ELR (cell line): ENCODE data around the gene MARCHF11.

Experiments
- DNase-seq: peaks from one replicate; pipeline ENCODE4 v3.0.0-alpha.2; 2015; ENCODE audit warnings: low read depth

MARCHF11 gene

DNA sequence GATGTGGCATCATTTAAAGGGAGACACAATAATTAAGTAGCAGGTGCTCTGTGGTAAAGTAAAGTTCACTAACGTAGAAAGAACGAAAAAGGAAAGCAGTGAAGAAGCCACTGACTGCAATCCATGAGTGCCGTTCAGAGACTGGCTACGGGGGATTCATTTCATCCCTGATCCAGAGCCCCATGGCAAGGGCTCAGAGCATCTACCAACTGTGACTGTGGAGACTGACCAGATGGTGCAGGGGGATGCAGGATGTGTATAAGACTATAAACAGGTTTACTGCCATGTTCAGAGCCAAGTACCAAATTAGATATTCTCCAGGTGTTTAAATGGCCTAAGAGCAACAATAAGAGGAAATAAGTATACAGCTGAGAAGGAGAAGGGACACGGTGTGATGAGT lies 47.7 kb downstream of the MARCHF11 start:
- no peak for DNase-seq

DNA sequence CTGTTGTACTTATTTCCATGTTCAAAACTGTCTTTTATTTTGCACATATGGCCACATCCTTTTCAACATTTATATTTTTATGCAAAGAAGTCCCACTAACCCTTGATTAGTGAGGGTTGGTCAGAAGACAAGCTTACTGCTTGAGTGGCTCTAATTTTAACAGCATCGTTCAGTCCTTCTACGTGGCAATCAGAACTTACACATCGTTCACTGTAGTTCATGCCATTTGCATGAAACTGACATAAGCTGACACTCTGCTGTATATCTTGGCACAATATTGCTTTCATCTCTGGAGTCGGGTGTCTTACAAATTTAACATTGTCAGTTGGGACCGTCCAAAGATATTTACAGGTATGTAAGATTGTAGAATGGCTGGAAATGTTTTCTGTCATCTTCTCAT lies 50.6 kb downstream of the MARCHF11 start:
- DNase-seq, result no peak

DNA sequence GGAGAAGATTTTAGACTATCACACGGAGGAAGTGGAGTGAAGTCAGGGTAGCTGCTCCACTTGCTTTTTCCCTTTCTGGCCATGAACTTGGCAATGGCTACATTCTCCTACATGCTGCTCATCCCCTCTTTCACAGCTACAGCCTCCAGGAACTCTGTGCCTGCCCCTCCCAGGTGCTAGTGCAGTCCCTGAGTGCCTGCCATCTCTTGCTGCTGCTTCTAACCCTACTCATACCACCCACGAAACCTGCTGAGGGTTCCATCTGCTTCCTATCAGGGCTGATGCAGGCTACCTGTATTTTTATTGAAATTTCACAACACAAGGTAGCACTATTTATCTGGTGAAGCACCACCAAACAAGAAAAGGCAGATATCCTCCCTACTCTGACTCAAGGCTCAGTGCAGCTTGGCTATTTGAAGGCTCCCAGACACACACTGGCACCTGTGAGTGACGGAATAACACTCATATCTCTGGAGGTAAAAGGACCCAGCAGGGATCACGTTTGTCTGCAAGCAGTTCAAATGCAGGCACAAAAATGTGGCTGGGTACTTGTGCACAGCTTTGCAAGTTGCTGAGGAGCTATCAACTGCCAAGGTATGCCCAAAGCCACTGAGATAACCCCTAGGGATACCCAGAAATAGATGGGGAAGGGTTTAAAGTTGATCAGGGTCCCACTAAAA lies 51.6 kb downstream of the MARCHF11 start:
- DNase-seq, result no peak

DNA sequence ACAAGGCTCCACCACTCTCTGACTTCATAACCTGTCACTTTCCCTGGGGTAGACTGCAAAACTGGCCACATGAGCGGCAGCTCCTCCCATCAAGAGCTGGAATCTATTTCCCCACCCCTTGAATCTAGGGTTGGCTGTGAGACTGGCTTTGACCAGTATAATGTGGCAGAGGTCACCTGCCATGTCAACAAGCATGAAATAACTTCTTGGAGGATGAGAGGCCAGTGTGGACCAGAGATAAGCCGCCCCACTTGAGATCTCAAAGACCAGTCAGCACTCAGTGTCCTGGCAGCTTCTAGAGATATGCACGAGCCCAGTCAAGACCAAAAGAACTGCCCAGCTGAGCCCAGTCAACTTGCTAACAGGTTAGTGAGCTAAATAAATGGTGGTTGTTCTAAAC lies 59.0 kb downstream of the MARCHF11 start:
- DNase-seq, result no peak

DNA sequence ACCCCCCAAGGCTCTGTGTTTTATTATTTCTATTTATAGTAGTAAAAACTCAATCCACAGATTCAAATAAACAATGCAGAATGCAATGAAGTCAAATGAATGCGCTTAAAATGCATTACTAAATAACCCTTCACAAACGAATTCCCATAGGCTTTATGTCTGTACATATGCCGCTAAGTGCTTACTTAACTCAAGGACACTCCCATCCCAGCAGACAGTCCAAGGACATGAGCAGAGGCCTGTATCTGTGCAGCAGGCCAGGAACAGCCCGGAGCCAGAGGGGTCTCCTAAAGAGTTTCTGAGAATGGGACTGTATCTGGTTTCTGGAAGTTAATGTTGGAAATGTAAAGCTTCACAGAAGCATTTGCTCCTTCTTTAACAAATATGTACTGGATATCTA lies 59.8 kb downstream of the MARCHF11 start:
- DNase-seq, result no peak

DNA sequence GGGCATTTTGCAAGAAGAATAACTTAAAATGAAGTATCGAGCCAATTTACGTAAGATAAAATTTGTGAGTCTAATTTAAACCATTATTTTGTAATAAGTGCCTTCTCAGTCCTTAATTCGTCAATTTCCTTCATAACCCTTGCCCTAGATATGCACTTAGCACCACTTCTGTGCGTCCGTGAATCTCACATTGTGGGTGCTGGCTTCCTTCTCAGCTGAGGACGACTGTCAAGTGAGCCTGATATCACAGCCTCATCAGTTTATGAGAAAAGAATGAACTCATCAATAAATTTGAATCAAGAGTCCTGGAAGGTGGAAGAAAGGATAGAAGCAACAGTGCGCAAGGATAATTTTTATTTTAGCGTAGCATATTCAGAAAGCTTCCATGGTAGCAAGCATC lies 64.5 kb downstream of the MARCHF11 start:
- no peak for DNase-seq

DNA sequence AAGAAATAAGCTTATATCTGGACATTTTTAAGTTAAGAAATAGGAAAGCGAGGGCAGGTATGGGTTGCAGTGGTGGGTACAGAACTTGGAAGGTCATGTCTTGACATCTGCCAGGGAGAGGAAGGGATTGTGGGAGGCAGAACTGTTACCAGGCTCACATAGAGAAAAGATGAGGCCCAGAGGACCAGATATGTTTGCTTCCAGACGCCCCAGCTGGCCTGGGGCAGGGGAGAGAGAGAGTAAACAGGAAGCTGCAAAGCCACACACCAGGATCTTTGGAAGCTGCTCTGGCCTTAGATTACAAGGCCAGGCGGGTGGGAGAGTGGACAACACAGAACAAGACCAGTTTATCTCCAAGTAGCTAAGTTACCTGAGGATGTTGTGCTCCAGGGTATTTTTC lies 71.2 kb downstream of the MARCHF11 start:
- no peak for DNase-seq

DNA sequence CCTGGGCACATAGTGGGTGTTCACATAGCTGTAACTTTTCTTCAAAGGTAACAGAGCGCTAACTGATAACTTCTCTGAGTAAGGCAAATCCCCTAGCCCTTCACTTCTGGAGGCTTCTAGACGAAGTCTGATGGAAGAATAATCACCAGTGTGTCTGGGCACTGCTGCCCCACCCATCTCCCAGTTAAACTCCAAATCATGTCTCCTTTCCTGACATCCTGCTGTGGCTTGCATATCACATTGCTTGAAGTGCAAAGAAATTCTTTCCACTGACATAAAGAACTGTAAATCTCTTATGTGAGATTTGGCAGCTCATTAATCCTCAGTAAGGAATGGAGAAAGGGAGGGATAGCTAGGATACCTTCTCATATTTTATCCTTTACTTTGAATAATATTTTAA lies 74.6 kb downstream of the MARCHF11 start:
- no peak for DNase-seq

DNA sequence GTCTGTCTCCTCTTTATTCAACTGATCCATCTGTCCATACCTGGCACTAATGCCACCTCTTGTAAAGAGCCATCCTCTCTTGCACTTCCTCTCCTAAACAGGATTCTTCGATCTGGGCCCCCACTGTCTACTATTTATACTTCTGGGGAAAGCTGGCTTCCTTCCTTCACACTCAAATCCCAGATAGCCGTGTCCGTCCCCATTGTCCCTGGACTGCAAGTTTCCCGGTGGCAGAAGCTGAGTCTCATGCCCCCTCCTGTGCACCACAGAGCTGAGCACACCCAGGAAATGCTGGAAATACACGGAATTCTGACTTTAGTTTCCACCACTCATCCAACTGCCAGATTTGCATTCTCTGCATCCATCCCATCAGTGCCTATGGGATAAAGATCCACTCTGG lies 84.0 kb downstream of the MARCHF11 start:
- no peak for DNase-seq

DNA sequence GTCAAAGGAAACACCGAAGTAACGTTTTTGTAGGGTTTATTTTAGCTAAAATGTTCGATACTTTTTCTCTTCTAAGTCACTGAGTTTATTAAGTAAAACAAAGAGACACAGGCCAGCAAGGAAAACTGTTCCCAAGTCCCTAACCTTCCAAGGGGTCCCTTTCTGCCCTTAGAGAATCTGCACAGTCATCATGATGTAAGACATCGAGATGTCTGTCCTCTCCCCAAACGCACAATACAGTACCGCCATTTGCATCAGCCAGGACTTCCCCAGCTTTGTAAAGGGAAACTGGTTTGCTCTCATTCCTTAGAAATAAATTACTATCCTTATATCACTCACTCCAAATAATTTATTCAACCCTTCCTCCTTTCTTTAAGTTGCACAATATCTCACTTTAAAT lies 89.3 kb downstream of the MARCHF11 start:
- DNase-seq, result no peak

DNA sequence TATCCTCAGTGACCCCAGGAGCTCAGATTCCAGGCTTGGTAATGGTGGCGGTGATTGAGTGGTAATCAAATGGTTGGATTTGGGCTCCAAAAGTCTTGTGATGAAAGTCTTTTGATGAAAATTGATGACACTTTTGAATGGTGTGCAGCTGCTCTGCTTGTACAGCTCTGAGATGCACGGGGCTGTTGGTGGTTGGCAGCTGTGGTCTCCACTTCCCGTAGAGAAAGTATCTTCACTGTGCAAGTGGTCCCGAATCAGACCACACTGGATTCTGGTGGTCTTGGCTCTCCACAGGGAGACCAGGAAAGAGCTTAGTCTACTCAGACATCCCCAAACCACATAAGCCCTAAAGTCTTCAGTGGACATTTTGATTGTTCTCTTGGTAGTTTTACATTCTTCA lies 96.6 kb downstream of the MARCHF11 start:
- DNase-seq, result no peak

DNA sequence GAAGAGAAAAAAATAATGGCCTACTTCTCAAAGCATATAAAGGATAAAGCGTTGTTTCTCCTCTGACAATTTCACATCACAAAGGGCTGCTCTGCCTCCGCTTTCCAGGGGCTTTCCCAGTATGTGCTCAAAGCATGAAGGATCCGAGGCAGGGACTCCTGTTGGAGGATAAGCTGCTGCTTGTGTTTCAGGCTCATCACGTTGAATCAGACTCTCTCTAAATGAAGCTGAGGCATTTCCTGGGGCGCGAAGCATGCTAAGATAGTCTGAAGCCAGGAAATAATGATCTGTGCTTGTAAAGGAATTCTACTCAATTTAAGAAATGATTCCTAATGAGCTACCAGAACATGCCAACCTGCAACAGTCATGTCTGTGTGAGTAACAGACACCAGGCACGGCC lies 97.5 kb downstream of the MARCHF11 start:
- peak; percentile 2 for DNase-seq

DNA sequence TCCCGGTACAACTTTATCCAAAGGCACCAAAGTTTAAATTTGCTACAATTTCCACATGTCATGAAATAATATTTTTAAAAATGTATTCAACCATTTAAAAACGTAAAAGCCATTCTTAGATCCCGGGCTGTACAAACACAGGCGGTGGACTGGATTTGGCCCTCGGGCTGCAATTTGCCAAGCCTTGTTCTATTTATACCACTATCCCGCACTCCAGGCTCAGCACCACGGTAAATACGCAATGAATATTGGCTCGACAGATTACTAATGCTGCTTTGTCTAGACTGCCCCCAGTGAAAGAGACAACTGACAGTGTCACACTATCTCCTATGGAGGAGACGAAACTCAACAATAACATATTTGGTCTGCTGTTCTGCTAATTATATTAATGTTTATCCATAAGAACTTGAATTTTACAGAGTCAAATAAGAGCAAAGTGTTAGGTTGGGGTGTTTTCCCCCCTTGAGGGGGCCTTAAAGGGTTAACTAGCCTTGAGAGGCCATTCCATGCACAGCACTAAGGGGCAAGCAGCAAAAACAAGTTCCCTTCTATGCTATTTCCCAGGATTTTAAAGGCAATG lies 98.1 kb downstream of the MARCHF11 start:
- no peak for DNase-seq

DNA sequence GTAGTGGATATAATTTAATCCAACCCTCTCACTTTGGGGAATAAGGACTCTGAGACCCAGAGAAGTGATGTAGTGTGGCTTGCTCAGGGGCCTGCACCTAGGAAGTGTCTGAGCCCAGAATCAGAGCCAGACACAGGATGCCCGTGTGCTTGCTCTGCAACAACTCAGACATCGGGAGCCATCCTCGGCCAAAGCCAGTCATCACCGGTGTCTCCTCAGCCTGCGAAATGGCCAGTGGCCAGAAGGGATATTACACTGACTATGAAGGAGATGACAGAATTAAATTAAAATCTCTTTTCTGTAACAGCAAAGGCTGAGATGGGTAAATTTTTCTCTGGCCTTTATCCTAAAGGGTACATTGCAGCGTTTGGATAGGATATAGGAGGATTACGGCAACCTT lies 102.9 kb downstream of the MARCHF11 start:
- no peak for DNase-seq

DNA sequence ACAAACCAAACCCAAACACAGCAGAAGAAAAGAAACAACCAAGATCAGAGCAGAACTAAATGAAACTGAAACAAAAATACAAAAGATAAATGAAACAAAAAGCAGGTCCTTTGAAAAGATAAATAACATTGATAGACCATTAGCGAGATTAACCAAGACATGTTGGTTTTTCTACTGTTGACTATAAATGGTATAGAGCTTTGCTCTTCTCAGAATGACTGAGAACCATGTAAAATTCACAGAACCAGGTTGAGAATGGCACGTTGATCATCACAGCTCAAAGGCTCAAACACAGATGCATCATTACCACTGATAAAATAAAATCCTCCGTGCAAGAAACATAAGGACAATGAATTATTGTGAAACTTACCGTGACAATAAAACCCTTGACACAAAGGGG lies 105.2 kb downstream of the MARCHF11 start:
- no peak for DNase-seq

DNA sequence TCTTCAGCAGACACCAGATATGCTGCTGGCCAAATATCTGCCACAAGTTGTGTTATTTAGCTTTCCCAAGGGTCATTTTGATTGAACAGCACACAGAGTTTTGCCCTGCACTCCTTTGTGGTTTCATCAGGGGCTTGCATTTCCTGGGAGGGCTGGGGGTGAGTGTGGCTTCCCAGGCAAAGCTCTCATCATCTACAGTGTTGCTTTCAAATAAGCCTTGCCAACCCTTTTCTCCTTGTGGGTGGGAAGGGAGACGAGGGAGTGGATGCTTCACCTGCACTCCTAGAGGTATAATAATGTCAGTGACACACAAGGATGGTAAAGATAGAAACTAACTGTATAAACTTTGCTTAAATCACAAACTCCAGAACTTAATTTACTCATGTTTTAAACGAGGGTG lies 107.0 kb downstream of the MARCHF11 start:
- DNase-seq, result no peak

DNA sequence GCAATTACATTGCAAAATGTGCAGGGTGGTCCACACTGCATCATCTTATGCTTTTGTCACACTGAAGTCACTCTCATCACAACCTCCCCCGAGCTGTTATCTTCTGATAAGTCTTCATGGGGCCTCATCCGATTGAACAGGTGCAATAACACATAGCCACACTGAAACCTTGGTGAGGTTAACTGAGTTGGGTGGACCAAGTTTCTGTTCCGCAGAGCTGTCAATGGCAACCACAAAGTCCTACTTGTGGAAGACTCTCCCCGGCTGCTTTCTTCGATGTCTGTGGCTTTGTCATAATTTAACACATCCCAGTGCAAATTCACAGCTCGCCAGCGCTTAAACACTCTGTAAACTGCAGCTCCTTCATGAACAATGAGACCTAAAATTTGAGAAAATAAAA lies 112.2 kb downstream of the MARCHF11 start:
- DNase-seq, result no peak

DNA sequence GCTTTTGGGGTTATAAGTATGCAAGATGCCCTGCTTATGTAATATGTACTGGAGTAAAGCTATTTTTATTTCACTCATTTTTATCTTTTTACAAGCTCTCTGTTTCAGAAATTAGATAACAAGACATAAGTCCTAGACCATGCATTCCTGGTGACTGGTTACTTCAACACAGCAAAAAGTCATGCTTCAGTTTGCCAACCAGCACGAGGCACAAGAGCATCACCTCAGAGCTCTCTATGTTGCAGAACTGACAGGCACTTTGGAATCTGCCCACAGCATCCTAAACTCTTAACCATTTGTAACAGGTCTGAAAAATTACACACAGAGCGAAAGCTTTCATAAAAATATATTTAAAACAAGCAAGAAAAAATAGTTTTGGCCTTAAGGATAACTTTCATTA lies 112.8 kb downstream of the MARCHF11 start:
- DNase-seq, result no peak

DNA sequence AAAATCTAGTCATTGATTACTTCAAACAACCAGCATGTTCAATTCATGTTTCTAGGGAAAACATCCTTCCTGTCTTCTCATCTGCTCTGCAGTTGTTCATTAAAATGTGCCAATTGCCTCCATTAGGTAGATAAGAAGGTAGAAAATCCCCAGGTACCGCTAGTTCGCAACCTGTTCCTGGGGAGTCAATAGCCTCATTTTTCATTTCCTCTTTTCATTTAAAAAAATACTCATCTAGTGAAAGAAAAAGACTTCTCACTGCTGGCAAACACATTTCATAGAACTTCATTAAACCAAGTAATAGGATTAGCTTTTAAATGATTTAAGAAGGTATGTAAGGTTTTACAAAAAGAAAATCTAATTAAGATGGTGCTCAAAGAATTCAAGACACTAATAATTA lies 113.3 kb downstream of the MARCHF11 start:
- DNase-seq, result no peak

DNA sequence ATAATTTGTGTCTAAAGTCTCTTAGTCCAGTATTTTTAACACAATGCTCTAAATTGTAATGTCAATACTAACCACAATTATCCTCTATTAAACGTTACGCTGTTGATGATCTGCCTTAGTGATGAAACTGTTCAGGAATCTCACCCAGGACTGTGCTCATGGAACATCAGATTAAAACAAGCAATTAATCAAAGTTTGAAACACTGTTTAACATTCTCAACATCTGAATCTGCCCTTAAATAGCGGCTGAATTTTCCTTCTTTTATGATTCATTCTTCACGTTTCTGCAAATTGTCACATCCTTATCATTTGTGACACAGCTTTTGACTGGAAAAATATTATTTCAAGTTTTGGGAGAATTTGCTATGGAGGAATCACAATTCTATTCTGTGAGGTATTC lies 113.8 kb downstream of the MARCHF11 start:
- no peak for DNase-seq

DNA sequence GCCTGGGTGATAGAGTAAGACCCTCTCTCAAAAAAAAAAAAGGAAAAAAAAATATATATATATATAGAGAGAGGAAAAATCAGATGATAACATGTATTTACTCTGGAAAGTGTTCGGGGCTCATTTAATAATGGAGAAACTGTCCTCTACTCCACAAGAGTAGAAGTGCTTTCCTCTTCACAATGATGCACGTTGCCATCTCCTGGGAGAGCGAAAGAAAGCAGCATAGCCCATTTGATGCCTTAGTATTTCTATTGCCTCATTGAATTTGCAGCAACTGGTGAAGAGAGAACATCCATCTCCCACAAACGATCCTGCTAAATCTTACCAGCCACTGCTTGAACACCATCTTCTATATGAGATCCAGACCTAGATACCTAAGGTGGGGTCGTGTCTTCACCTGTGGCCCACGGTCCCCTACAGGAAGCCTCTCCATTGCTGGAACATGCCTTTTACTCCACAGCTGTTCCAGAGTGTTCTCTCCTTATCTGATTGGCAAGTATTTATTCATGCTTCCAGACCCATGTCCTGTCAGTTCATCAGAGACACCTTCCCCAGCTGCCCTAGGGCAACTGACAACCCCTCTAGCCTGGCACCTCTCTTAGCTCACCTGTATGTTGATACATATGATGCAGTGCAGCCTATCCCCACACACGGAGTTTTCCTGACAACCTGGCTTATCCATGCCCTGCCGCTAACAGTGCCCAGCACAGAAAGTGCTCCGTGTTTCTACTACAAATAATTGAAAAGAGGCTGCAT lies 115.3 kb downstream of the MARCHF11 start:
- DNase-seq, result no peak

DNA sequence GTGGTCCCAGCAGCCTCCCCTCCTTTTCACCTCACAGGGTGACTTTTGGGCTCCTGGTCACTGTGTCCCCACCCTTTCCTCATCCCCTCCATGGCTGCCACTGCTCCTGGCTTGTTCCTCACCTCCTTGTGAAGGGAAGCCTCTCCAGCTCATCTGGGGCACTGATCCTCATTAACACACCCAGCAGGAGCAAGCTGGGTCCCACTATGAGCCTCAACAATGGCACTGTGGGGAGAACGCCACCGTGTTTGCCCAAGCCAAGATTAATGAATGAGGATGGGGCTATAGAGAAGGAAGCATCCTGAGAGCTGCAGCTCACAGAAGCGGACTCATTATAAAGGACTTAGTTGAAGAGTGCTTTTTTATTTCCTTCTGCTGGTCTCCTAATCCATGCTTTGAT lies 118.4 kb downstream of the MARCHF11 start:
- DNase-seq, result no peak

DNA sequence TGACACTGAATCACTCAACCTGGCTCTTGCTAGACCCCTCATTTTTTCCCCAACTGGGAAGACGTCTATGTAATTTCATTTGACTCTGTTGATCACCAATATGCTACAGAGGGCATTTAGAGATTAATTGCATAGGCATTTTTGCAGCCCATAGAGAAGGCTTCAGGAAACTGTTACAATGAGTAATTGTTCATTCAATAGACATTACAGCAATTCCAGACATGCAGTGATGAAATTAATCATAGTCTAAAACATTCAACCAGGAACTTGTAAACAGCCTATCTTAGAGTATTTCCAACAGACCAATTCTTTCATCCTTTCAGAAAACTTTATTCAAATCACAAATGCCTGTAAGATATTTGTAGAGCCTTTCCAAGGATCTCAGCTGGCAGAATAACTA lies 122.3 kb downstream of the MARCHF11 start:
- peak; percentile 63 for DNase-seq
